Measurements from ENCODE around the gene SLC4A4. TPM values are rescaled to one million over a fixed set of nuclear protein-coding genes. Genes with fewer than 3 reads are reported as not detected.

SLC4A4 gene
- total RNA-seq, 1 donor from 2014 or later: 5.0 TPM

DNA sequence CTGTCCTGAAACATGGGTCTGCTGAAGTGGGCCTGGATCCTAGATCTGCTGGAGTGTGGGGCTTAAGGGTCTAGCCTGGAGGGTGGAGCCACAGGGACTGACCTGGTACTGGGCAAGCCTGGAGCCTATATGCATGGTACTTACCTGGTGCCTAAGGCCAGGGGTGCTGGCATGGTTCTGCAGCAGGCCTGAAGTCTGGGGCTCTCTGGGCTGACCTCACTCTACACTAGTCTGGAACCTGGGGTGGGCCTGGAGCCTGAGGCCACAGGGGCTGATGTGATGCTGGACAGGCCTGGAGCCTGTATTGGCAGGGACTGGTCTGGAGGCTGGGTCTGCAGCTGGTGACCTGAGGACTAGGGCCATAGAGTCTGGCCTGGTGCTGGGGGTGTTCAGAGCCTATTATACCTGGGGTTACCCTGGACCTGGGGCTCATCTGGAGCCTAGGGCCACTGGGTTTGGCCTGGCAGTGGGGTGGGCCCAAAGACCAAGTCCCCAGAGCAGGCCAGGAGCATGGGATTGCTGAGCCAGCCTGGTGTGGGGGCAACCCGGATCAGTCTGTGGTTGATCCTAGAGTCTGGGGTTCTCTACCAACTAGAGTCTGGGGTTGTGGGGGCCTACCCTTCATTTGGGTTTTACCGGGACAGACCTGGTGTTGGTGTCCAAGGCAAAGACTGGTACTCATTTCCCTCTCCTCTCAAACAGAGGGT is 179.6 kb downstream of the SLC4A4 start:
- Mint-ChIP-seq H3K36me3 (ENCODE audit: low read depth, unreplicated experiment) (peaks cover 5% of the 10 kb centered on the region), H3K4me3 (ENCODE audit: unreplicated experiment) (no peak overlapping the region), H3K27me3 (ENCODE audit: unreplicated experiment) (peaks cover 2% of the 10 kb centered on the region), H3K27ac (ENCODE audit: unreplicated experiment) (no peak overlapping the region), H3K9me3 (ENCODE audit: unreplicated experiment) (peaks cover 5% of the 10 kb centered on the region), H3K4me1 (ENCODE audit: unreplicated experiment) (no peaks in the 10 kb centered on the region)
- TF ChIP-seq, protein P1, sequence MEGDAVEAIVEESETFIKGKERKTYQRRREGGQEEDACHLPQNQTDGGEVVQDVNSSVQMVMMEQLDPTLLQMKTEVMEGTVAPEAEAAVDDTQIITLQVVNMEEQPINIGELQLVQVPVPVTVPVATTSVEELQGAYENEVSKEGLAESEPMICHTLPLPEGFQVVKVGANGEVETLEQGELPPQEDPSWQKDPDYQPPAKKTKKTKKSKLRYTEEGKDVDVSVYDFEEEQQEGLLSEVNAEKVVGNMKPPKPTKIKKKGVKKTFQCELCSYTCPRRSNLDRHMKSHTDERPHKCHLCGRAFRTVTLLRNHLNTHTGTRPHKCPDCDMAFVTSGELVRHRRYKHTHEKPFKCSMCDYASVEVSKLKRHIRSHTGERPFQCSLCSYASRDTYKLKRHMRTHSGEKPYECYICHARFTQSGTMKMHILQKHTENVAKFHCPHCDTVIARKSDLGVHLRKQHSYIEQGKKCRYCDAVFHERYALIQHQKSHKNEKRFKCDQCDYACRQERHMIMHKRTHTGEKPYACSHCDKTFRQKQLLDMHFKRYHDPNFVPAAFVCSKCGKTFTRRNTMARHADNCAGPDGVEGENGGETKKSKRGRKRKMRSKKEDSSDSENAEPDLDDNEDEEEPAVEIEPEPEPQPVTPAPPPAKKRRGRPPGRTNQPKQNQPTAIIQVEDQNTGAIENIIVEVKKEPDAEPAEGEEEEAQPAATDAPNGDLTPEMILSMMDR (IDR thresholded peaks at IDR 0.05; ENCODE audit: unreplicated experiment): no peak
- DNase-seq (ENCODE audit: low spot score): no peak

DNA sequence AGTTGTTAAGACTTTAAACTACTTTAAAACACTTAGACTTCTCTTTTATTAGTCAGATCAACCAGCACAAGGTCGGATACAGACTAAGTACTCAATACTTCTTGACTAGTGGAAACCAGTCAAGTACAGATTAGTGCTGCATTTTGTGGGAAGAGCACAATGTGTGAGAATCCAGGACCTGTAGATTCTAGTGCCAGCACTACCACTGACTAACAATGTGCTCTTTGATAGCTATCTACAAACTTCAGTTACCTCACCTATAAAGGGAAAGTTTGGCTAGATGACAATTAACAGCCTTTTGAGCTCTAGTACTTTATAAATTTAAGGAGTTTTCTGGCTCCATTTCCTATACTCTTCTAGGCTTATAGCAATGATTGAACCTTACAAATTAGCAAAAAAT is 181.5 kb downstream of the SLC4A4 start:
- DNase-seq (ENCODE audit: low spot score): no peak
- TF ChIP-seq, protein P1 (IDR thresholded peaks at IDR 0.05; ENCODE audit: unreplicated experiment): no peak
- Mint-ChIP-seq H3K4me3 (ENCODE audit: unreplicated experiment) (no peak overlapping the region), H3K27me3 (ENCODE audit: unreplicated experiment) (peaks cover 2% of the 10 kb centered on the region), H3K4me1 (ENCODE audit: unreplicated experiment) (no peaks in the 10 kb centered on the region), H3K27ac (ENCODE audit: unreplicated experiment) (no peak overlapping the region), H3K9me3 (ENCODE audit: unreplicated experiment) (peaks cover 5% of the 10 kb centered on the region), H3K36me3 (ENCODE audit: low read depth, unreplicated experiment) (peaks cover 5% of the 10 kb centered on the region)

DNA sequence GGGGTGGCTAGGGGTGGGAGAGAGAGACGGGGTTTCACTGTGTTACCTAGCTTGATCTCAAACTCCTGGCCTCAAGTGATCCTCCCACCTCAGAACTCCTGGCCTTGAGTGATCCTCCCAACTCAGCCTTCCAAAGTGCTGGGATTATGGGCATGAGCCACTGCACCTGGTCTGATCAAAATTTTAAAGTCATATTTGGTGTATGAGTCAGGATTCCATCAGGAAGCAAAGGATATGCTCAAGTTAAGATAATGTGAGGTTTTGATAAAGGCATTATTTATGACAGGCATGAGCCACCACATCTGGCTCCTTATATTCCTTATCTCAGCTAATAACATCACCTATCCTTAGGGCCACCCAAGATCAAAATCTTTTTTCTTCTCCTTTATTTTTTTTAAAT is 182.0 kb downstream of the SLC4A4 start:
- H3K4me3 Mint-ChIP-seq (ENCODE audit: unreplicated experiment): no peak overlapping the region
- peaks cover 5% of the 10 kb centered on the region for H3K36me3 Mint-ChIP-seq (ENCODE audit: low read depth, unreplicated experiment)
- no peaks in the 10 kb centered on the region for H3K4me1 Mint-ChIP-seq (ENCODE audit: unreplicated experiment)
- TF ChIP-seq, protein P1 (IDR thresholded peaks at IDR 0.05; ENCODE audit: unreplicated experiment): no peak
- H3K9me3 Mint-ChIP-seq (ENCODE audit: unreplicated experiment): peaks cover 5% of the 10 kb centered on the region
- peaks cover 2% of the 10 kb centered on the region for H3K27me3 Mint-ChIP-seq (ENCODE audit: unreplicated experiment)
- no peak for DNase-seq (ENCODE audit: low spot score)
- H3K27ac Mint-ChIP-seq (ENCODE audit: unreplicated experiment): no peak overlapping the region

DNA sequence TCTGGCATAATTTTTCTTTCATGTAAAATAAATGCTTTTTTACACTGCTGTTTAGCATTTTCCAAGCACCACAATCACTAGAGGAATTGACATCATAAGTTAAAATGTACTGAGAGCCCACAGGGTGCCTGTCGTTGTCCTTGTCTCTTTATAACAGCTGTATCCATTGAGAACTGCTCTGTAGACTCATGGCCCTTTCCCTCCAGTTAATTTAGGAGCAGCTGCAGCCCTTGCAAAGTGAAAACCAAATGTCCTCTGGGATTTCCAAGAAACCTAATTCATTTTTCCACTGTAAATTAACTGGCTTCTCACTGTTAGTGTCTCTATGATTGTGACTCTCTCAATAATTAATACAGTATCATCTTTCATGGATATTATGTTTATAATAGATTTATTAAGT is 185.9 kb downstream of the SLC4A4 start:
- no peak overlapping the region for H3K4me3 Mint-ChIP-seq (ENCODE audit: unreplicated experiment)
- H3K4me1 Mint-ChIP-seq (ENCODE audit: unreplicated experiment): no peaks in the 10 kb centered on the region
- no peaks in the 10 kb centered on the region for H3K36me3 Mint-ChIP-seq (ENCODE audit: low read depth, unreplicated experiment)
- TF ChIP-seq, protein P1 (IDR thresholded peaks at IDR 0.05; ENCODE audit: unreplicated experiment): no peak
- no peak overlapping the region for H3K27ac Mint-ChIP-seq (ENCODE audit: unreplicated experiment)
- H3K9me3 Mint-ChIP-seq (ENCODE audit: unreplicated experiment): no peaks in the 10 kb centered on the region
- no peak for DNase-seq (ENCODE audit: low spot score)
- H3K27me3 Mint-ChIP-seq (ENCODE audit: unreplicated experiment): peaks cover 2% of the 10 kb centered on the region

DNA sequence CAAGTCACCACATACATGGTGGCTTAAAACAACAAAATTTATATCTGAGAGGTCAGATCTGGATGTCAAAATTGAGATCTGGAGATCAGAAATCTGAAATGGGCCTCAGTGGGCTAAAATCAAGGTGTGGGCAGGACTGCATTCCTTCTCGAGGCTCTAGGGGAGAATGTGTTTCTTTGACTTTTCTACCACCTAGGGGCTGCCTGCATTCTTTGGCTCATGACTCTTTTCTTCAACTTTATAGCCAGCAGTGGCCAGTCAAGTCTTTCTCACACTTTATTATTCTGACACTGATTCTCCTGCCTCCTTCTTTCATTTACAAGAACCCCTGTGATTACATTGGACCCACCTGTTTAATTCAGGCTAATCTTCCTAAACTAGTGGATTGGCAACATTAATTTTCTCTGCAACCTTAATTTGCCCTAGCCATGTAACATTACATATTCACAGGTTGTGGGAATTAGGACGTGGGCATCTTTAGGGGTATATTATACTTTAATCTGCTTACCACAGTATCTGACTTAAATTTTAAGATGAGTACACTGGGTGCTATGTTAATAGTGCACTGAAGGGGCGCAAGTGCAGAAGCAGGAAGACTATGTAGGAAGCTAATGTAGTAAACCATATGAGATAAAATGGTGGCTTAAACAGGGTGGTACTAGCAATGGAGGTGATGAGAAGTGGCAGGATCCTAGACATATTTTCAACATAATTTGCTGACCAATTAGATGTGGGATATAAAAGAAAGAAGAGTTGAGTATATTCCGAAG is 188.0 kb downstream of the SLC4A4 start:
- DNase-seq (ENCODE audit: low spot score): no peak
- Mint-ChIP-seq H3K4me3 (ENCODE audit: unreplicated experiment) (no peak overlapping the region), H3K27me3 (ENCODE audit: unreplicated experiment) (peaks cover 2% of the 10 kb centered on the region), H3K4me1 (ENCODE audit: unreplicated experiment) (no peaks in the 10 kb centered on the region), H3K9me3 (ENCODE audit: unreplicated experiment) (no peaks in the 10 kb centered on the region), H3K27ac (ENCODE audit: unreplicated experiment) (no peak overlapping the region), H3K36me3 (ENCODE audit: low read depth, unreplicated experiment) (no peaks in the 10 kb centered on the region)
- TF ChIP-seq, protein P1 (IDR thresholded peaks at IDR 0.05; ENCODE audit: unreplicated experiment): no peak
